Activated effector memory CD4-positive, alpha-beta T cell treated with Interleukin-2 at 50 U/mL for 16 hours (primary cell): ENCODE results near the gene CLECL1.

ENCODE experiments used
- DNase-seq: peaks from one replicate; pipeline ENCODE4 v3.0.0-alpha.2; 2020

CLECL1 gene

DNA sequence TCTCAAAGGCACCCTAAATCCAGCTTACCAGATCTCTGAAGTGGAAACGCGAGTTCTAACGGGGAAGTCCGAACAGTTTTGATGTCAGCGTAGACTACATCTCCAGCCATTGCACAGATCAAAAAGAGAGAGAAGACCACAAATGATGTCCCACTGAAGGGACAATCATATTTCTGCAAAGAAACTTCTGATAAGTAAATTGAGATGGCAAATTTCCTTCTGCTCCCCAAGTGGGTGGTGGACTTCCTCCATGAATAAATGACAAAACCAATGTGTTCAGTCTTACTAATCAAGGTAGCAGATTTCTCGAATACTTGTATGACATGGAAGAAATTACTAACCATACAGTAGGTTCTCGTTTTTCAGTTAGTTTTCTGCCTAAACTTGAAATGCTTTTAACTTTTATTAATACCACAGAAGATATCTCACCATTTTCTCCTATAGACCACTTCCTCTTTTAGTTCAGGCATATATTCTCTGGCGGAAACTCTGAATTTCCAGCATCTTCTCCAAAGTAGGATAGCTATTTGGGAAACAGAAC is at the start of gene CLECL1:
CLECL1 (minus strand) TSS at position 177 of the 541 bp plus-strand sequence.
- no peak for DNase-seq

GRCh38 chr12:9781360-9781759 is 48.5 kb upstream of the CLECL1 start:
- no peak for DNase-seq

DNA sequence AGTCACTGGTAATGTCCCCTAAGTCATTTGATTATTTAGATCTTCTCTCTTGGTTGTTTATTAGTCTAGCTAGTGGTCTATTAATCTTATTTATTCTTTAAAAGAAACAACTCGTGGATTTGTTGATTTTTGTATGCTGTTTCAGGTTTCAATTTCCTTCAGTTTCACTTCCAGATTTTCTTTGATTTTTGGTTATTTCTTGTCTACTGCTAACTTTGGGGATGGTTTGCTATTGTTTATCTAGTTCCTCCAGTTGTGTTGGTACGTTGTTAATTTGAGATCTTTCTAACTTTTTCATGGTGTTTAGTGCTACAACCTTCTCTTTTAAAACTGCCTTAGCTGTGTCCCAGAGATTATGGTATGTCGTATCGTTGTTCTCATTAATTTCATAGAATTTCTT is 46.3 kb upstream of the CLECL1 start:
- no peak for DNase-seq

DNA sequence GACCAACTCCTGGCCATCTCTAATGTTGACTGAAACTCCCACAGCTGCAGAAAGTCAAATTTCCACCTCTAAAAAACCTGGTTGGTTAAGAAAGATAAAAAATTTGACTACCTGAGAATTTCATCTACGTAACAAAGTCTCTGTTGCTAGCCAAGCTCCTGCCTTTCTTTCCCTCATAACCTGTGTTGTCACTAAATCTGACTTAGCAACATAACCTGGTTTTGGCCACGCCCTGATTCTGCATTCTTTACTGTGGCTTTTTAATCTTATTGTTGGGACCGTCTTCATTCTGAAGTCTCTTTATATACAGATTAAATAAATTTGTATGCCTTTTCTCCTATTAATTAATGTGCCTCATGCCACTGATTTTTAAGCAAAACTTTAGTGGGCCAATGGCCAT is 43.9 kb upstream of the CLECL1 start:
- DNase-seq: no peak

DNA sequence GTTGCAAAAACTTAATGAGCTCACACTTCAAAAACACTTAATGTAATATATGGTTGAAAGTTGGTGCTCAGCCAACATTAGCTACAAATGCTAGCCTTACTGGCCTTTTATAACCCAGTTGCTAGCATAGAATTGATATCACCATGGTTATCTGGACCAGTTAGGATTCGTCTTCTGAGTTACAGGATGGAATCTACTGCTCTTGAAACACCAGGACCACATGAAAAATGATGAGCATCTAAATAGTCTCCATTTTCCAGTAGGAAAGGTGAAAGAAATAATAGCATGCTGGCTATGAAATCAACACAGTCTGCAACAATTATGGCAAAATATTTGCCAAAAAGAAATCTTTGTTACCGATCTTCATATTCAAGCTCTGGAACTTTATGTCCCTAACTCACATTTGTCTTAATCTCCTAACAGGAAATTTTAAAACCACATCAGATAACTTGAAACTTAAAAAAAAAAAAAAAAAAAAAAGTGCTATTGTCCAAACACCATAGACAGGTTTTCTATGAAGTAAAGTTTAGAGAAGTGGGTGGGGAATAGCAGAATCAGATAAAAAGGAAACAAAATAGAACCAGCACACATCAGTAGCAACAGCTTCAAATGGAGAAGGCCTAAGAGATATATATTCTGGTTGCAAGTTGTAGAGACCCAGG is 40.5 kb upstream of the CLECL1 start:
- DNase-seq: no peak

- DNase-seq: no peak
These were observed 30.1 kb upstream of the CLECL1 start for GRCh38 chr12:9763025-9763424.

- DNase-seq: no peak
These were observed 29.5 kb upstream of the CLECL1 start for GRCh38 chr12:9762369-9762768.

DNA sequence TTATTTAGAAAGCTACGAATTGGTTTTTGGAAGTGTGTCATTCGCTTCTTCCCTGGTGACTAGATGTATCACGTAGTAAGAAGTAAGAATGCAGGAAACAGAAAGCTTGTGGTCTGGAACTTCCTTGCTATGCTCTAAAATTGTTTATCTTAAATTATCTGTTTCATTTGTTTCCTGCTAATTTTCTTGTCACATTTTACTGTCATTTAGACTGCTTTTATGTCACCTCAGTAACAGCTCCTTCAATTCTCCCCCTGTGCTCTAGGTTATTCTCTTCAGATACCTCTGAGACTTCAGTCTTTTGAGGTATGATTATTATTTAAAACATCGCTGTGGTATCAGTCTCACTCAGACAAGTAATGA is 28.5 kb upstream of the CLECL1 start:
- DNase-seq: no peak

DNA sequence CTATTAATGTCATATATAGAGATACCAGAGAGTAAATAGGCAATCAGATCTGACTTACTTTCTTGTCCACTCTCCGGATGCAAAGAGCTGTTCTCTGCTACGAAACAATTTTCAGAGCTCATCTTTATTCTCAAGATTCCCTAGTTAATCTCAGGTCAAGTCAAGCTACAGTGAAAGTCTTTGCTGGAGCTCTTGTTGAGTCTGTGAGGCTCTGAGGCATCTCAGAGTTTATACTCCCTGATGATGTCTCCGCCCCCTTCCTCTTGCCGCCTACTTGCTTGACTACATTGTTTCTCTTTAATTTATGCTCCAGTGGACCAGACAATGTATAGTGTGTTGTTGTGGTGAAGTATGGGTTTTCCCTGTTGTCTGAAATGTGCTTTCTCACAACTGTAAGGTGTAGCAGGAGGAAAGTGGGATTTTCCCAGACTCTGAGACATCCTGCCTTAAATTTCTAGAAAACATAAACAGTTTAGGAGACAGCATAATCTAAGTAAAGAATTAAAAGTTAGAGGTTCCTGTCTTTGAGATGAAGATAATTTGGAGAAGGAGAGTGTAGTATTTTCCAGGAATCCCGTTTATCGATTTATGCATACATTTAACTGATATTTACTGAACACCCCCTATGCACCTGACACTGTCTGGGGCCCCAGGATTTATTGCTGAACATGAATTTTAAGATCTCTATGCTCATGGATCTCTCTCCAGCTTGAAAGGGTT is 28.0 kb upstream of the CLECL1 start, which contains the start of gene CD69:
CD69 (minus strand) TSS at position 203 of the 720 bp plus-strand sequence; CDS start at position 122, 81 bp downstream.
- DNase-seq: peak; percentile 54

DNA sequence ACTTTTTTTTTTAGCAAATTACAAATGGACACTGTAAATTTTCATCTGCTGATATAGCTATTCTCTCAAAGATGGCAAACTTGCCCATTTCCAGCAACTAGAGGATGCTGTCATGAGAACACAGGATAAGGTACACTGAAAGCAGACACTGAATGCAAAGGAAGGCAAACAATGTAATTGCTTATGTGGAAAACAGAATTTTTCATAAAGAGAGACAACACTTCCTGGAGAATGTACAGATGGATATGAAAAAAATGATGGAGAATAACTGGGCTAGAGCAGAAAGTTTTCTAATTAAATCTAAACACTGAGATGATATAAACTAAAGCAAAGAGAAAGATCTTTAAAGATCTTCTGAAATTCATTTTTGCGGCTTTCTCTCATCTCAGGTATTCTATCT is 27.2 kb upstream of the CLECL1 start:
- DNase-seq: no peak

DNA sequence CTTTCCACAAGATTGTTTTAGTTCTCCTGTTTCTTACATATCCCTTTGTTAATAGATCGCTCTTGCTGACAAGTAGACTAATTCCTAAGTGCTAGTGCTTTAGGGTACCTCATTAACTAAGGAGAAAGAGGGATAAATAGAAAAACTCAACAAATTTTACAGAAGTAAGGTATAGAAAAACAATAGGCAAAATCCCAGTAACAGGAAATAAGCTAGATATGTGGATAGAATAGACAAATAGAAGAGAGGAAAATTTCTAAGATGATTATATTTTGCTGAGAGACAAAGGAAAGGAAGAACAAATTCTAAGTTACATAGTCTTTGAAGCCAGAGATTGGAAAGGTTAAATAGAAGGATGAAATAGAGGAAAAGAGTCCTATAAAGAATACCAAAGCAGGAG is 26.8 kb upstream of the CLECL1 start:
- no peak for DNase-seq

- no peak for DNase-seq
These were observed 25.2 kb upstream of the CLECL1 start for GRCh38 chr12:9758119-9758518.

- no peak for DNase-seq
These were observed 24.6 kb upstream of the CLECL1 start for GRCh38 chr12:9757433-9758025.

DNA sequence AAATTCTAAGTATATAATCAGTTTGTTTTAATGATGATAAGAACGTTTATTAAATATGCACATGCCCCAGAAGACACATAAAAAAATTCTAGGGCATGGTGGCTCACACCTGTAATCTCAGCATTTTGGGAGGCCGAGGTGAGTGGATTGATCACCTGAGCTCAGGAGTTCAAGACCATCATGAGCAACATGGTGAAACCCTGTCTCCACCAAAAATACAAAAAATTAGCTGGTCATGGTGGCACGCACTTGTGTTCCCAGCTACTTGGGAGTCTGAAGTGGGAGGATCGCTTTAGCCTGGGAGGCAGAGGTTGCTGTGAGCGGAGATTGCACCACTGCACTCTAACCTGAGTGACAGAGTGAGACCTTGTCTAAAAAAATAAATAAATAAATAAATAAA is 23.8 kb upstream of the CLECL1 start:
- no peak for DNase-seq

- no peak for DNase-seq
These were observed 23.3 kb upstream of the CLECL1 start for GRCh38 chr12:9756170-9756569.

- DNase-seq: no peak
These were observed 22.7 kb upstream of the CLECL1 start for GRCh38 chr12:9755567-9755966.

DNA sequence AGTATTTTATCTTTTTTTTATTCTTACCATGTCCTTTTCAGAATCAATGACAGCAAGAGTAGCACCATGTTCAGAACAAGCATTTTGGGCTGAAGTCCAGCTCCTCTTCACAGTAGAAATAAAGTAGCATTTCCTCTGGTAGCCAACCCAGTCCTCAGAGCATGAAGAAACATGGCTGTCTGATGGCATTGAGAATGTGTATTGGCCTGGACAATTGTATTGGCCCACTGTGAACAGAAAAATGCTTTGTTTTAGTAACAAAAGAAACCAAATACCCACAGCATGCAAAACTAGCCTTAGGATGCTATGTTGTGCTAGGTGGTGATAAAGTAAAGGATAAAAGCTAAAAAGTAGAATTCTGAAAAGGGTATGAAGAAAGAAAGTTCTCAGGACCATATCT is 22.1 kb upstream of the CLECL1 start:
- DNase-seq: no peak

DNA sequence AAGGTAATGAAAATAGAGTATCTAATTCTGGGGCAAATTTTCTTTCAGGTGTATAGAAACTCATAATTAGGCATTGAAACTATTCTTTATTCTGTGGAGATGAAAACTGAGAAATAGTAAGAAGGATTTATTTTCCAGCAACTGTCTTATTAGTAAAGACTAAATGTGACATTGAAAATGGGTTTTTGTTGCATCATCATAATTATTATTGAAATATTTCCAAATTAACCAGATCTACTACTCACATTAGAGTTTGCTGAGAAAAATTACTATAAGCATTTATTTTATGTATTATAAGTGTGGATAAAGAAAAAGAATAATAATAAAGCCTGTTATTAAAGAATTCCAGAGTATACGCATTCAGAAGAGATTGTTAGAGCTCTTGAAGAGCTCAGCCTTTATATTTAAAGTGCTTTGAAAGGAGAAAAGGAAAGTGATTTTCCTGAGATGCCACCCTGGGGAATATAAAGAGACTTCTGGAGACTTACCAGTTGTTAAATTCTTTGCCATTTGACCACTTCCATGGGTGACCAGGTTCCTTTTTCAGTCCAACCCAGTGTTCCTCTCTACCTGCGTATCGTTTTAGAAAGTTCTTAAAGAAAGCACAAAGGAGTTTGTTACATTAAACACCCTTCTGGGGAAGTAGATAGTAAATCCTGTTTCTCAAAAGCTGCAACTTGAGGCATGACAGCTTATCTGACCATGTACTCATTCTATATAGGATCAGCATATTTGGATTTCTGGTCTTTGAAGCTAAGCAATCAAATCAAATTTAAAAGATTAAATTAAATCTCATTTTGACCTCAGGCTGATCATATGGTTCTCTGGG is 21.4 kb upstream of the CLECL1 start:
- no peak for DNase-seq

DNA sequence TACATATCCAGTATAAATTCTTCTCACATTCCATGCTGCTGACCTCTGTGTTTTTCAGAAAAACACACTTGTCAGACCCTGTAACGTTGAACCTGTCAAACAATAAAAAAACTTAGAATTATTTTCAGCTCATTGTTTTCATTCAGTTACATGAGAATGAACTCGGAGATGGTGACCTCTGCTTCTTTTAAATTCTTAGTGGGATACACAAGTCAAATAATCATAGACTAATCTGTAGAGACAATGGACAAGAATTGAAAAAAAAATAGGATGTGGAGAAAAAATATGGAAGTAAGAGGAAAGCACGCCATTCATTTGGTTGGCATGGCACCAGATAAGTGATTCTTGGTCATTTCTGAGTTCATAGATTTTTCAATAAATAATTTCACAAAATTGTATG is 20.6 kb upstream of the CLECL1 start:
- DNase-seq: no peak

DNA sequence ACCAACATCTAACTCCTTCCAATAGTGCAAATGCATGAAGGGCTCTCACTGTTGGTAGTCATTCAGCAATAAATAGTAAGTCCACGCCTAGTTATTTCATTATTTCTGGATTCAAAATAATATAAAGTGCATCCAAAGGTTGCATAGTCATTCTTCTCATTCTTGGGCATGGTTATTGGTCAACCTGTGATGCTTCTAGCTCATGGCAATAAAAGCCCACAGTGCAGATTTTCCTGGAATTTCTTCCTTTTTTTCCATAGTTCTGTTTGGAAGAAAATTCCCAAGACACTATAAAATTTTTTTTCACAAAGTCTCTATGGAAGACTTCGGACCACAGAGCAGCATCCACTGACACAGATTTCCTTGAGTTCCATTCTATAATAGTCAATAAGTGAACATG is 20.2 kb upstream of the CLECL1 start:
- no peak for DNase-seq

GRCh38 chr12:9752145-9752933 is 19.4 kb upstream of the CLECL1 start:
- no peak for DNase-seq
